Psoas muscle (tissue), 8 donors: Measurements from ENCODE around the gene DIP2C. TPM values are rescaled to one million over a fixed set of nuclear protein-coding genes. Genes with fewer than 3 reads are reported as not detected.

Experiments used
- ATAC-seq, 4 donors: fragments of 200-7000 bp; cut with Tn5 transposase; one replicate each; pipeline ENCODE4 v1.9.1; 2020; ENCODE audit warnings: moderate library complexity in 3 of 4, mild to moderate bottlenecking in 2 of 4
- DNase-seq, 2 donors: peaks; one replicate each; pipeline ENCODE4 v3.0.0-alpha.2; 2020
- H3K27ac ChIP-seq: fragments of 200-600 bp; one replicate; pipeline ENCODE4 v1.8.0; 2022
- H3K27me3 ChIP-seq, 3 donors: fragments of 200-600 bp in 1 of 3; one replicate each; pipeline versions ENCODE4 v1.6.1 to v1.8.0; 2013 to 2022; ENCODE audit warnings: low read length in 2 of 3, mild to moderate bottlenecking in 2 of 3, moderate library complexity in 1 of 3; ENCODE audit not compliant: insufficient read depth in 3 of 3
- H3K36me3 ChIP-seq, 2 donors: fragments of 200-600 bp in 1 of 2; one replicate each; pipeline versions ENCODE4 v1.6.1 to v1.8.0; 2013 to 2022; ENCODE audit warnings: low read depth in 1 of 2, mild to moderate bottlenecking in 1 of 2, moderate library complexity in 1 of 2; ENCODE audit not compliant: insufficient read depth in 1 of 2
- H3K4me1 ChIP-seq: fragments of 200-600 bp; one replicate; pipeline ENCODE4 v1.8.0; 2022
- H3K4me3 ChIP-seq: fragments of 200-600 bp; one replicate; pipeline ENCODE4 v1.8.0; 2022; ENCODE audit warnings: mild to moderate bottlenecking
- H3K9me3 ChIP-seq: fragments of 200-600 bp; one replicate; pipeline ENCODE4 v1.8.0; 2022
- CTCF ChIP-seq: fragments of 200-600 bp; IDR thresholded peaks from one replicate; pipeline ENCODE4 v1.8.0; 2022; ENCODE audit warnings: antibody characterized with exemption
- WGBS, 3 donors: extraction: QIAGEN DNeasy Blood & Tissue Kit; methylation state at CpG; one replicate each; pipeline versions ENCODE4 v1.1.6 to v1.1.7; 2013; 5-methylcytosine and 5-hydroxymethylcytosine counted together
- intact Hi-C, 2 donors: fragments of 100-400 bp; cut with DNase I; formaldehyde crosslinking; loops; one replicate each; pipeline versions ENCODE4 v1.11.0 to v1.14.2; 2022
- polyA plus RNA-seq, 3 donors: library from polyadenylated mRNA; stranded (reverse); fragments of 200-250 nt; gene quantifications; one replicate each; pipeline ENCODE4 v1.2.3, GENCODE V29; 2013
- total RNA-seq, 4 donors: library from RNA; stranded (reverse); fragmentation: NEBNext Ultra II Directional in 2 of 4; extraction: Animal tissue kit (Norgen Biotek cat#: 25700) in 2 of 4; gene quantifications; one replicate each; pipeline versions ENCODE4 v1.2.1 to v1.2.4, GENCODE V29; 2021 to 2023
- donor health status: healthy with polysubstance abuse.
- donor health status: DM: no; HTN: no; CAD: no; lungs with moderate emphysema.
- donor health status: Bipolar disorder and iron deficiency.
- donor health status: healthy.
- donor health status: DM: yes; HTN: yes; CAD: no.
- donor health status: DM: no; HTN: no; CAD: no.
- donor health status: DM: no; HTN: no; CAD: no.
- donor health status: DM: yes; HTN: yes; CAD: no.

DIP2C gene
- total and polyA plus RNA-seq, 7 donors: 7.7 to 32.0 (median 25.0) TPM

- Histone ChIP-seq H3K4me3 (no peak overlapping the region), H3K36me3 (peaks cover 0 to 33% of the 10 kb centered on the region in 2 donors), H3K4me1 (no peaks in the 10 kb centered on the region), H3K27ac (no peak overlapping the region), H3K27me3 (no peaks in the 10 kb centered on the region), H3K9me3 (no peaks in the 10 kb centered on the region)
- ATAC-seq (no peak), DNase-seq (no peak)
- TF ChIP-seq CTCF: no peak
- 92 to 95% (median 94%) methylated on average over 20 of the region's 20 CpGs for WGBS, 3 donors
- intact Hi-C loops: no loop called here
Observed at GRCh38 chr10:470339-471003, 219.0 kb downstream of the DIP2C start.

DNA sequence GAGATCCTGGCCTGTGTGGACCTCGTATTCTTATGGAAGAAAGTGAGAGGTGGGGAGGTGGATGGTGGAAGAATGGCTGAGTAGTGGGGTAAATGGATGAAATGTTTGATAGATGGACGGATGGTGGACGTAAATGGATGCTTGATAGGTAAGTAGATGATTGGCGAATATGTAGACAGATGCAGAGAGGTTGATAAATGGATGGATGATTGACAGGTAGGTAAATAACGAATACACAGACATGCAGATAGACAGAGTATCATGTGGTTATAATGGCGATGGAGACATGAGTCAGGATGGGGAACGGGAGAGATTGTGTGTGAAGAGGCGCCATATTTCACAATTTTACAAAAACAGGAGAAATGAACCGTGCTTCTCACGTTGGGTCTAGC is 219.5 kb downstream of the DIP2C start:
- H3K4me1 ChIP-seq: no peaks in the 10 kb centered on the region
- WGBS, 3 donors: 93 to 97% (median 94%) methylated on average over 10 of the region's 10 CpGs

GRCh38 chr10:459743-460142 is 229.7 kb downstream of the DIP2C start:
- no peaks in the 10 kb centered on the region for H3K36me3 ChIP-seq
- 96 to 99% (median 97%) methylated on average over 12 of the region's 12 CpGs for WGBS, 3 donors
- no peak overlapping the region for H3K4me3 ChIP-seq
- H3K9me3 ChIP-seq: no peaks in the 10 kb centered on the region
- no peak for TF ChIP-seq CTCF
- DNase-seq: no peak
- H3K4me1 ChIP-seq: peaks cover 11% of the 10 kb centered on the region
- no peak for ATAC-seq
- no peak overlapping the region for H3K27ac ChIP-seq
- intact Hi-C loops: no loop called here
- H3K27me3 ChIP-seq: no peaks in the 10 kb centered on the region

More for the DNA sequence above, 219.5 kb downstream of the DIP2C start:
- no peak overlapping the region for H3K27ac ChIP-seq
- no peak for ATAC-seq
- intact Hi-C loops: no loop called here
- no peaks in the 10 kb centered on the region for H3K9me3 ChIP-seq
- H3K4me3 ChIP-seq: no peak overlapping the region
- no peaks in the 10 kb centered on the region for H3K27me3 ChIP-seq
- DNase-seq: no peak
- H3K36me3 ChIP-seq: peaks cover 0 to 33% of the 10 kb centered on the region in 2 donors
- TF ChIP-seq CTCF: no peak

- Histone ChIP-seq H3K4me1 (peaks cover 14% of the 10 kb centered on the region), H3K27ac (no peak overlapping the region), H3K9me3 (no peaks in the 10 kb centered on the region), H3K27me3 (no peaks in the 10 kb centered on the region), H3K4me3 (no peak overlapping the region), H3K36me3 (no peaks in the 10 kb centered on the region)
- TF ChIP-seq CTCF: no peak
- intact Hi-C loops: no loop called here
- DNase-seq (no peak), ATAC-seq (peak in 2 of 4 donors; percentile 23 to 62)
- 73 to 80% (median 74%) methylated on average over 21 of the region's 21 CpGs for WGBS, 3 donors
Observed at GRCh38 chr10:458421-458851, 231.0 kb downstream of the DIP2C start.

GRCh38 chr10:456486-456885 is 233.0 kb downstream of the DIP2C start:
- peak in 1 of 4 donors; percentile 33 for ATAC-seq
- no peak overlapping the region for H3K4me3 ChIP-seq
- H3K27ac ChIP-seq: no peak overlapping the region
- WGBS, 3 donors: 40 to 59% (median 45%) methylated on average over 8 of the region's 8 CpGs
- DNase-seq: no peak
- no peak for TF ChIP-seq CTCF
- intact Hi-C loops: no loop called here
- no peaks in the 10 kb centered on the region for H3K36me3 ChIP-seq
- H3K4me1 ChIP-seq: peaks cover 14% of the 10 kb centered on the region
- H3K9me3 ChIP-seq: no peaks in the 10 kb centered on the region
- no peaks in the 10 kb centered on the region for H3K27me3 ChIP-seq
